GM21576 (cell line): ENCODE data around the gene SAMD9L.
"Not testable (repeated sequence)": the region's sequence is repeated elsewhere in the genome, so short reads cannot be mapped to it uniquely, and the experiment has no call there.

Source experiments
- ATAC-seq: cut with Tn5 transposase; IDR thresholded peaks from one replicate; pipeline ENCODE4 v1.9.1; 2021; ENCODE audit warnings: mild to moderate bottlenecking, moderate library complexity; ENCODE audit not compliant: unreplicated experiment

Gene SAMD9L

GRCh38 chr7:93146472-93147141, 1.6 kb downstream of the SAMD9L start:
- peak; percentile 32 for ATAC-seq

GRCh38 chr7:93146036-93146435, 2.1 kb downstream of the SAMD9L start:
- ATAC-seq, result no peak

- no peak for ATAC-seq
Observed at GRCh38 chr7:93145354-93145753, 2.8 kb downstream of the SAMD9L start.

GRCh38 chr7:93142127-93142526, 6.1 kb downstream of the SAMD9L start:
- ATAC-seq, result no peak

- ATAC-seq, result no peak
Observed at GRCh38 chr7:93140582-93141191, 7.5 kb downstream of the SAMD9L start.

GRCh38 chr7:93138576-93138975, 9.6 kb downstream of the SAMD9L start:
- ATAC-seq, result no peak

- ATAC-seq, result no peak
Observed at GRCh38 chr7:93133005-93133404, 15.2 kb downstream of the SAMD9L start.

- no peak for ATAC-seq
Observed at GRCh38 chr7:93132216-93132615, 16.0 kb downstream of the SAMD9L start.

GRCh38 chr7:93126954-93127353, 21.2 kb downstream of the SAMD9L start:
- not testable (repeated sequence) for ATAC-seq

- not testable (repeated sequence) for ATAC-seq
Observed at GRCh38 chr7:93123532-93123931, 24.7 kb downstream of the SAMD9L start.

GRCh38 chr7:93120592-93121549, 27.3 kb downstream of the SAMD9L start:
- no peak for ATAC-seq

- ATAC-seq, result no peak
Observed at GRCh38 chr7:93119191-93119905, 28.8 kb downstream of the SAMD9L start.

- ATAC-seq, result peak; percentile 100
Observed at GRCh38 chr7:93117852-93118530, 30.2 kb downstream of the SAMD9L start, which contains the start of gene SAMD9. TSS of gene SAMD9 (minus strand) at chr7:93117979. CDS start at chr7:93106097, 11,882 bp downstream.

GRCh38 chr7:93117327-93117726, 30.9 kb downstream of the SAMD9L start:
- ATAC-seq, result no peak

GRCh38 chr7:93115796-93116195, 32.4 kb downstream of the SAMD9L start:
- ATAC-seq, result no peak

GRCh38 chr7:93108003-93108402, 40.2 kb downstream of the SAMD9L start:
- no peak for ATAC-seq

GRCh38 chr7:93097388-93097787, 50.8 kb downstream of the SAMD9L start:
- no peak for ATAC-seq

- no peak for ATAC-seq
Observed at GRCh38 chr7:93092757-93093370, 55.3 kb downstream of the SAMD9L start.
